Esophagus squamous epithelium (tissue), 5 donors: Measurements from ENCODE around the gene SRSF9. TPM values are rescaled to one million over a fixed set of nuclear protein-coding genes. Genes with fewer than 3 reads are reported as not detected.
A peak's percentile ranks its signal among the peaks of the same experiment; 100 is the strongest.

Experiments used
- DNase-seq: peaks from one replicate; lab custom pipeline; 2025; lab: John Stamatoyannopoulos, UW
- H3K27ac ChIP-seq, 4 donors: fragments of 200-600 bp; sonication (generic); one replicate each; pipeline ENCODE4 v1.5.1; 2016 to 2019; ENCODE audit warnings: mild to moderate bottlenecking in 1 of 4
- H3K27me3 ChIP-seq, 4 donors: fragments of 200-600 bp; sonication (generic); 1 replicate in 3 of 4; 2 replicates in 1 of 4; pipeline versions ENCODE4 v1.5.1 to v1.6.0; 2017 to 2021; ENCODE audit warnings: antibody characterized with exemption in 1 of 4
- H3K36me3 ChIP-seq, 3 donors: fragments of 200-600 bp; sonication (generic); one replicate each; pipeline ENCODE4 v1.5.1; 2016 to 2019
- H3K4me1 ChIP-seq, 3 donors: fragments of 200-600 bp; sonication (generic); one replicate each; pipeline ENCODE4 v1.5.1; 2017 to 2019
- H3K4me3 ChIP-seq, 4 donors: fragments of 200-600 bp; sonication (generic); 1 replicate in 3 of 4; 2 replicates in 1 of 4; pipeline ENCODE4 v1.5.1; 2016 to 2019; ENCODE audit warnings: mild to moderate bottlenecking in 2 of 4, moderate library complexity in 1 of 4
- H3K9me3 ChIP-seq, 3 donors: fragments of 200-600 bp; sonication (generic); one replicate each; pipeline ENCODE4 v1.5.1; 2016 to 2019
- POLR2A ChIP-seq, 4 donors: fragments of 450-650 bp; IDR thresholded peaks; one replicate each; pipeline ENCODE4 v1.6.1; 2017; ENCODE audit warnings: antibody characterized with exemption in 4 of 4, mild to moderate bottlenecking in 4 of 4, moderate library complexity in 3 of 4
- WGBS, 2 donors: methylation state at CpG; one replicate each; pipeline ENCODE4 v1.1.5; 2018; 5-methylcytosine and 5-hydroxymethylcytosine counted together
- intact Hi-C: fragments of 100-400 bp; cut with DNase I; formaldehyde crosslinking; loops from one replicate; pipeline ENCODE4 v1.15.0; 2022
- total RNA-seq, 4 donors: library from RNA; depleted of rRNA; stranded (reverse); fragments of >200 nt; gene quantifications; one replicate each; pipeline ENCODE4 v1.1.0, GENCODE V29; 2016
- TF ChIP-seq, protein P1 (sequence below), 6 experiments: fragments of 450-650 bp in 4 of 6; fragments of 200-600 bp in 2 of 6; sonication (generic) in 2 of 6; IDR thresholded peaks; one replicate each; pipeline ENCODE4 v1.5.1; 2016 to 2019; ENCODE audit warnings: antibody characterized with exemption in 6 of 6, mild to moderate bottlenecking in 4 of 6, moderate library complexity in 4 of 6
- donor health status: DM: yes; HTN: yes; CAD: no.

Gene SRSF9
- total RNA-seq, 4 donors from 2014 or later = 85.6 to 128 (median 93.2) TPM

- WGBS, 2 donors = 1% methylated on average over 25 to 33 of the region's 47 CpGs
- Histone ChIP-seq H3K4me3 (peak overlapping the region; percentile 82 to 99 (median 90)), H3K27ac (peak overlapping the region; percentile 89 to 95 (median 94)), H3K4me1 (peaks cover 8 to 36% (median 22%) of the 10 kb centered on the region in 3 donors), H3K9me3 (no peaks in the 10 kb centered on the region), H3K27me3 (no peaks in the 10 kb centered on the region), H3K36me3 (peaks cover 0 to 40% (median 10%) of the 10 kb centered on the region in 3 donors)
- TF ChIP-seq, protein P1, sequence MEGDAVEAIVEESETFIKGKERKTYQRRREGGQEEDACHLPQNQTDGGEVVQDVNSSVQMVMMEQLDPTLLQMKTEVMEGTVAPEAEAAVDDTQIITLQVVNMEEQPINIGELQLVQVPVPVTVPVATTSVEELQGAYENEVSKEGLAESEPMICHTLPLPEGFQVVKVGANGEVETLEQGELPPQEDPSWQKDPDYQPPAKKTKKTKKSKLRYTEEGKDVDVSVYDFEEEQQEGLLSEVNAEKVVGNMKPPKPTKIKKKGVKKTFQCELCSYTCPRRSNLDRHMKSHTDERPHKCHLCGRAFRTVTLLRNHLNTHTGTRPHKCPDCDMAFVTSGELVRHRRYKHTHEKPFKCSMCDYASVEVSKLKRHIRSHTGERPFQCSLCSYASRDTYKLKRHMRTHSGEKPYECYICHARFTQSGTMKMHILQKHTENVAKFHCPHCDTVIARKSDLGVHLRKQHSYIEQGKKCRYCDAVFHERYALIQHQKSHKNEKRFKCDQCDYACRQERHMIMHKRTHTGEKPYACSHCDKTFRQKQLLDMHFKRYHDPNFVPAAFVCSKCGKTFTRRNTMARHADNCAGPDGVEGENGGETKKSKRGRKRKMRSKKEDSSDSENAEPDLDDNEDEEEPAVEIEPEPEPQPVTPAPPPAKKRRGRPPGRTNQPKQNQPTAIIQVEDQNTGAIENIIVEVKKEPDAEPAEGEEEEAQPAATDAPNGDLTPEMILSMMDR (IDR thresholded peaks at IDR 0.05) = peak in 1 of 6 experiments; percentile 15
- no peak for TF ChIP-seq POLR2A (IDR thresholded peaks at IDR 0.05)
- DNase-seq = no peak
- intact Hi-C loops = no loop called here
Observed at GRCh38 chr12:120496413-120497340, 27.1 kb upstream of the SRSF9 start.

- Histone ChIP-seq H3K27ac (peak within 1 kb of the TSS; percentile 89 to 95 (median 94)), H3K4me1 (peaks cover 8 to 36% (median 22%) of the 10 kb centered on the region in 3 donors), H3K36me3 (peaks cover 4 to 41% (median 10%) of the 10 kb centered on the region in 3 donors), H3K27me3 (no peaks in the 10 kb centered on the region), H3K4me3 (peak within 1 kb of the TSS; percentile 82 to 99 (median 90)), H3K9me3 (no peaks in the 10 kb centered on the region)
- intact Hi-C loops = no loop called here
- DNase-seq = peak; percentile 71
- WGBS, 2 donors = 0 to 2% methylated on average over 1 to 17 of the region's 53 CpGs
- TF ChIP-seq, protein P1 (IDR thresholded peaks at IDR 0.05) = peak in 4 of 6 experiments; percentile 18 to 36 (median 26)
- peak in 2 of 4 donors; percentile 83 to 89 for TF ChIP-seq POLR2A (IDR thresholded peaks at IDR 0.05)
Observed at GRCh38 chr12:120495731-120496412, 26.3 kb upstream of the SRSF9 start, which contains the start of gene DYNLL1. Gene DYNLL1, plus strand, starts transcription at chr12:120496113. Its CDS starts 309 bp downstream, at chr12:120496422.

DNA sequence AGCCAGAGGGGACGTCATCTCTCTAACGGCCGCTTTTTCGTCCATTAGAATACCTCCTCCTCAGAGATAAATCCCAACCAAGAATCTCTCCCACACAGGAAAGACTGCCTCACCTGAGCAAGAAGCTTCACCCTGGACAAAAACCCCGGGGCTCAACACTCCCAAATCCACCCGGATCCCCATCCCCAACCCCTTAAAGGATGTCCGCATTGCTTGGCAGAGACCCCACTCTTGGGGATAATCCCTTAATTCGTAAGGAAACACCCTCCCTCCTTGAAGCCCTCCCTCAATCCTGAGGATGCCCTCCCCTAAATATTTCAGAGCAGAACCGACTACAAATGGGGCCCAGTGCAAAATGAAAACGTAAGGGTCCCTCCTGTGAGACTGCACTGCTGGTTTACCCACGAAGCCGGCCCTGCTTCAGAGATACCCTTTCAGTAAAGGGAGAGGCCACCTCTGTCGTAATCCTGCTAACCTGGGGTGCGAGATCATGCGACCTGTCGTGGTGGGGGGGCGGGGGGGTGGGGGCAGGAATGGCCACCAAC is 25.7 kb upstream of the SRSF9 start:
- no peak for DNase-seq
- WGBS, 2 donors = 9 to 21% methylated on average over 7 to 13 of the region's 17 CpGs
- Histone ChIP-seq H3K36me3 (peaks cover 5 to 43% (median 10%) of the 10 kb centered on the region in 3 donors), H3K9me3 (no peaks in the 10 kb centered on the region), H3K4me3 (peak overlapping the region; percentile 82 to 99 (median 90)), H3K4me1 (peaks cover 8 to 36% (median 22%) of the 10 kb centered on the region in 3 donors), H3K27ac (peak overlapping the region; percentile 89 to 95 (median 94)), H3K27me3 (no peaks in the 10 kb centered on the region)
- no peak for TF ChIP-seq POLR2A (IDR thresholded peaks at IDR 0.05)
- TF ChIP-seq, protein P1 (IDR thresholded peaks at IDR 0.05) = no peak
- intact Hi-C loops = no loop called here

DNA sequence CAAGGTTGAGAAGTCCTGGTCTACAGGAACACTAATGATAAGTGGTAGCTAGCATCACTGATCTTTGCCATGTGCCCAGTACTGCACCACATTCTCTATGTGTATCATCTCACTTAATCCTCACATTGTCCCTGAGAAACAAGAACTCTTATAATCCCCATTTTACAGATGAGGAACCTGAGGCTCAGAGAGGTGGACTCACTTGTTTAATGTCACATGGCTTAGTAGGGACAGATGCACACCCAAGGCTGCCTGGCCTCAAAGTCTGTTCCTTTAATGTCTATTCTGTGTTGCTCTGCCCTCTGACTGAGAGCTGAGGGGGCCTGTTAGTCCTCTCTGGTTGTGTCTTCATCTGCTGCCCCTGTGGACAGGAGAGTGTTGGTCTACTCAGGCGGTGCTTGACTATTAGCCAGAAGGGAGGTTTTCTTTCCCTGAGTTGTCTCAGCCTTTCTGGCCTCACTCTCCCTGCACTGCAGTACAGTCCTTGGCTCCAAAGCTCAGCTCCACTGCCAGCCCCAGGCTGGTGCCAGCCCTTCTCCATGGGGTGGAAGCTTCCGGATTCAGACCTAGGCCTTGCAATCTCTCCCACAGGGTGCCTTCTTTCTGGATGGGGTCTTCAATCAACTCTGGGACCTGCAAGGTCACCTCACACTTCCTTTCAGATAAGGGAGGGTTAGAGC is 21.4 kb upstream of the SRSF9 start:
- intact Hi-C loops = no loop called here
- Histone ChIP-seq H3K4me3 (no peak overlapping the region), H3K27ac (no peak overlapping the region), H3K4me1 (peaks cover 0 to 20% (median 7%) of the 10 kb centered on the region in 3 donors), H3K27me3 (no peaks in the 10 kb centered on the region), H3K9me3 (no peaks in the 10 kb centered on the region), H3K36me3 (peaks cover 0 to 18% (median 5%) of the 10 kb centered on the region in 3 donors)
- 86 to 100% methylated on average over 1 to 2 of the region's 2 CpGs for WGBS, 2 donors
- DNase-seq = no peak
- TF ChIP-seq, protein P1 (IDR thresholded peaks at IDR 0.05) = no peak
- TF ChIP-seq POLR2A (IDR thresholded peaks at IDR 0.05) = no peak
